Dedifferentiated amniotic fluid mesenchymal stem cell (primary cell): Measurements from ENCODE around the gene EVI5.

Source experiments
- DNase-seq: peaks from one replicate; pipeline ENCODE4 v3.0.0-alpha.2; 2016; ENCODE audit errors: extremely low spot score

EVI5 gene

GRCh38 chr1:92519043-92519442, 265.9 kb downstream of the EVI5 start:
- no peak for DNase-seq

- DNase-seq: no peak
These were observed 268.3 kb downstream of the EVI5 start for GRCh38 chr1:92516574-92516973.

- DNase-seq: no peak
These were observed 269.1 kb downstream of the EVI5 start for GRCh38 chr1:92515796-92516201.

- no peak for DNase-seq
These were observed 273.4 kb downstream of the EVI5 start for GRCh38 chr1:92511541-92511940.

GRCh38 chr1:92509619-92510018, 275.3 kb downstream of the EVI5 start:
- no peak for DNase-seq

- no peak for DNase-seq
These were observed 279.8 kb downstream of the EVI5 start for GRCh38 chr1:92505015-92505692.

- DNase-seq: no peak
These were observed 280.5 kb downstream of the EVI5 start for GRCh38 chr1:92504291-92505014.

GRCh38 chr1:92503926-92504285, 281.0 kb downstream of the EVI5 start:
- no peak for DNase-seq

GRCh38 chr1:92503043-92503925, 281.6 kb downstream of the EVI5 start:
- no peak for DNase-seq

- DNase-seq: peak; percentile 64
These were observed 282.7 kb downstream of the EVI5 start for GRCh38 chr1:92502247-92502646.

GRCh38 chr1:92500552-92500951, 284.4 kb downstream of the EVI5 start:
- no peak for DNase-seq

- DNase-seq: no peak
These were observed 289.4 kb downstream of the EVI5 start for GRCh38 chr1:92495392-92496063.

- no peak for DNase-seq
These were observed 290.3 kb downstream of the EVI5 start for GRCh38 chr1:92494485-92495141.

- DNase-seq: no peak
These were observed 291.8 kb downstream of the EVI5 start for GRCh38 chr1:92493139-92493538.

GRCh38 chr1:92488832-92489231, 296.1 kb downstream of the EVI5 start:
- no peak for DNase-seq

GRCh38 chr1:92488416-92488815, 296.5 kb downstream of the EVI5 start:
- DNase-seq: no peak

GRCh38 chr1:92487078-92487605, 297.8 kb downstream of the EVI5 start:
- DNase-seq: no peak

GRCh38 chr1:92486251-92487077, 298.4 kb downstream of the EVI5 start, which contains the start of gene GFI1:
GFI1 (minus strand) TSS chr1:92486925; CDS start chr1:92483487, 3,438 bp downstream.
- no peak for DNase-seq

GRCh38 chr1:92485381-92486250, 299.3 kb downstream of the EVI5 start:
- no peak for DNase-seq
